ENCODE measurements around the gene ZDHHC11. TPM values are rescaled to one million over a fixed set of nuclear protein-coding genes. Genes with fewer than 3 reads are reported as not detected.
"Not testable (repeated sequence)": the region's sequence is repeated elsewhere in the genome, so short reads cannot be mapped to it uniquely, and the experiment has no call there.

Gene ZDHHC11
- polyA plus RNA-seq, 2 donors = 2.4 to 4.0 TPM

DNA sequence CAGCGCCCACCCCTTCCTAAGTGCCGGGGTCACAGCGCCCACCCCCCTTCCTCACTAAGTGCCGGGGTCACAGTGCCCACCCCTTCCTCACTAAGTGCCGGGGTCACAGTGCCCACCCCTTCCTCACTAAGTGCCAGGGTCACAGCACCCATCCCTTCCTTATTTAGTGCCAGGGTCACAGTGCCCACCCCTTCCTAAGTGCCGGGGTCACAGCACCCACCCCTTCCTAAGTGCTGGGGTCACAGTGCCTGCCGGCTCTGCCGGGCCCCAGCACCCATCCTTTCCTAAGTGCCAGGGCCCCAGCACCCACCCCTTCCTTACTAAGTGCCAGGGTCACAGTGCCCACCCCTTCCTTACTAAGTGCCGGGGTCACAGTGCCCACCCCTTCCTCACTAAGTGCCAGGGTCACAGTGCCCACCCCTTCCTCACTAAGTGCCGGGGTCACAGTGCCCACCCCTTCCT, 9.8 kb downstream of the ZDHHC11 start:
- H3K9me3 ChIP-seq (ENCODE audit: control insufficient read depth in 2 of 2, insufficient read depth in 1 of 2, low read depth in 1 of 2, low read length in 1 of 2); H3K4me1 ChIP-seq (ENCODE audit: control insufficient read depth in 2 of 2, insufficient read depth in 2 of 2, low read length in 1 of 2); H3K27ac ChIP-seq (ENCODE audit: low read depth in 2 of 2, low read length in 1 of 2); H3K4me3 ChIP-seq (ENCODE audit: low read depth in 1 of 2, low read length in 2 of 2); H3K27me3 ChIP-seq (ENCODE audit: control insufficient read depth in 1 of 2, insufficient read depth in 2 of 2, low read length in 2 of 2); H3K36me3 ChIP-seq (ENCODE audit: control insufficient read depth in 2 of 2, insufficient read depth in 2 of 2, low read length in 1 of 2): not testable (repeated sequence)
- 89 to 92% methylated on average over 8 to 10 of the region's 10 CpGs for WGBS, 2 donors

GRCh38 chr5:840118-840973, 10.4 kb downstream of the ZDHHC11 start:
- H3K4me1 ChIP-seq (ENCODE audit: control insufficient read depth in 2 of 2, insufficient read depth in 2 of 2, low read length in 1 of 2); H3K27me3 ChIP-seq (ENCODE audit: control insufficient read depth in 1 of 2, insufficient read depth in 2 of 2, low read length in 2 of 2); H3K9me3 ChIP-seq (ENCODE audit: control insufficient read depth in 2 of 2, insufficient read depth in 1 of 2, low read depth in 1 of 2, low read length in 1 of 2); H3K36me3 ChIP-seq (ENCODE audit: control insufficient read depth in 2 of 2, insufficient read depth in 2 of 2, low read length in 1 of 2); H3K27ac ChIP-seq (ENCODE audit: low read depth in 2 of 2, low read length in 1 of 2); H3K4me3 ChIP-seq (ENCODE audit: low read depth in 1 of 2, low read length in 2 of 2): not testable (repeated sequence)
- 81 to 84% methylated on average over 21 of the region's 21 CpGs for WGBS, 2 donors

DNA sequence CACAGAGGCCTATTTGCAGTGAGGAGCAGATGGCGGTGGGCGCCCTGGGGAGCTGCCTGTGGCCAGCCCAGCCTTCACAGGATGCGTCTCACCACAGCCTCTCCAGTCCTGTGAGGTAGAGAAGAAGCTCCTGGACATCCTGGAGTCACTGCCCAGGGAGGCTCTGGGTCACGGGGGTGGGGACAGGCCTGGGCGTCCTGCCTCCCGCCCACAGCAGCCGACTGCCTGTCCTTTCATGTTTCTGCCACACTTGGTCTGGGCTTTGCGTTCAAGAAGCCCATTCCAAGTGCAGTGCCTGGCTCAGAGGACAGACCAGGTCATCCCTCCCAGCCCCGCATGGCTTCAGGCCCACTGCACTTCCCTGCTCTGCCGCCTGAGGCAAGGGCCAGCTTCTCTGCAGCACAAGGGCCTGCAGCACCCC, 12.3 kb downstream of the ZDHHC11 start:
- not testable (repeated sequence) for H3K36me3 ChIP-seq (ENCODE audit: control insufficient read depth in 2 of 2, insufficient read depth in 2 of 2, low read length in 1 of 2); H3K27ac ChIP-seq (ENCODE audit: low read depth in 2 of 2, low read length in 1 of 2); H3K4me1 ChIP-seq (ENCODE audit: control insufficient read depth in 2 of 2, insufficient read depth in 2 of 2, low read length in 1 of 2); H3K4me3 ChIP-seq (ENCODE audit: low read depth in 1 of 2, low read length in 2 of 2); H3K9me3 ChIP-seq (ENCODE audit: control insufficient read depth in 2 of 2, insufficient read depth in 1 of 2, low read depth in 1 of 2, low read length in 1 of 2); H3K27me3 ChIP-seq (ENCODE audit: control insufficient read depth in 1 of 2, insufficient read depth in 2 of 2, low read length in 2 of 2)
- 67 to 76% methylated on average over 10 of the region's 10 CpGs for WGBS, 2 donors

- WGBS, 2 donors = 91 to 95% methylated on average over 7 to 14 of the region's 14 CpGs
- H3K4me3 ChIP-seq (ENCODE audit: low read depth in 1 of 2, low read length in 2 of 2); H3K4me1 ChIP-seq (ENCODE audit: control insufficient read depth in 2 of 2, insufficient read depth in 2 of 2, low read length in 1 of 2); H3K27ac ChIP-seq (ENCODE audit: low read depth in 2 of 2, low read length in 1 of 2); H3K36me3 ChIP-seq (ENCODE audit: control insufficient read depth in 2 of 2, insufficient read depth in 2 of 2, low read length in 1 of 2); H3K27me3 ChIP-seq (ENCODE audit: control insufficient read depth in 1 of 2, insufficient read depth in 2 of 2, low read length in 2 of 2); H3K9me3 ChIP-seq (ENCODE audit: control insufficient read depth in 2 of 2, insufficient read depth in 1 of 2, low read depth in 1 of 2, low read length in 1 of 2): not testable (repeated sequence)
These were observed 13.1 kb downstream of the ZDHHC11 start for GRCh38 chr5:837621-838121.

GRCh38 chr5:835933-836612, 14.7 kb downstream of the ZDHHC11 start:
- not testable (repeated sequence) for H3K27ac ChIP-seq (ENCODE audit: low read depth in 2 of 2, low read length in 1 of 2)
- 51 to 71% methylated on average over 7 of the region's 7 CpGs for WGBS, 2 donors

GRCh38 chr5:834013-834412, 16.8 kb downstream of the ZDHHC11 start:
- H3K27ac ChIP-seq (ENCODE audit: low read depth in 2 of 2, low read length in 1 of 2); H3K9me3 ChIP-seq (ENCODE audit: control insufficient read depth in 2 of 2, insufficient read depth in 1 of 2, low read depth in 1 of 2, low read length in 1 of 2); H3K4me1 ChIP-seq (ENCODE audit: control insufficient read depth in 2 of 2, insufficient read depth in 2 of 2, low read length in 1 of 2); H3K36me3 ChIP-seq (ENCODE audit: control insufficient read depth in 2 of 2, insufficient read depth in 2 of 2, low read length in 1 of 2); H3K27me3 ChIP-seq (ENCODE audit: control insufficient read depth in 1 of 2, insufficient read depth in 2 of 2, low read length in 2 of 2); H3K4me3 ChIP-seq (ENCODE audit: low read depth in 1 of 2, low read length in 2 of 2): not testable (repeated sequence)
- WGBS, 2 donors = 77 to 80% methylated on average over 2 of the region's 2 CpGs

More at GRCh38 chr5:835933-836612, 14.7 kb downstream of the ZDHHC11 start:
- H3K27me3 ChIP-seq (ENCODE audit: control insufficient read depth in 1 of 2, insufficient read depth in 2 of 2, low read length in 2 of 2); H3K36me3 ChIP-seq (ENCODE audit: control insufficient read depth in 2 of 2, insufficient read depth in 2 of 2, low read length in 1 of 2); H3K4me3 ChIP-seq (ENCODE audit: low read depth in 1 of 2, low read length in 2 of 2); H3K4me1 ChIP-seq (ENCODE audit: control insufficient read depth in 2 of 2, insufficient read depth in 2 of 2, low read length in 1 of 2); H3K9me3 ChIP-seq (ENCODE audit: control insufficient read depth in 2 of 2, insufficient read depth in 1 of 2, low read depth in 1 of 2, low read length in 1 of 2): not testable (repeated sequence)

GRCh38 chr5:828194-828593, 22.6 kb downstream of the ZDHHC11 start:
- not testable (repeated sequence) for H3K9me3 ChIP-seq (ENCODE audit: control insufficient read depth in 2 of 2, insufficient read depth in 1 of 2, low read depth in 1 of 2, low read length in 1 of 2); H3K4me1 ChIP-seq (ENCODE audit: control insufficient read depth in 2 of 2, insufficient read depth in 2 of 2, low read length in 1 of 2); H3K27me3 ChIP-seq (ENCODE audit: control insufficient read depth in 1 of 2, insufficient read depth in 2 of 2, low read length in 2 of 2); H3K4me3 ChIP-seq (ENCODE audit: low read depth in 1 of 2, low read length in 2 of 2); H3K27ac ChIP-seq (ENCODE audit: low read depth in 2 of 2, low read length in 1 of 2); H3K36me3 ChIP-seq (ENCODE audit: control insufficient read depth in 2 of 2, insufficient read depth in 2 of 2, low read length in 1 of 2)
- 96 to 97% methylated on average over 17 of the region's 19 CpGs for WGBS, 2 donors

DNA sequence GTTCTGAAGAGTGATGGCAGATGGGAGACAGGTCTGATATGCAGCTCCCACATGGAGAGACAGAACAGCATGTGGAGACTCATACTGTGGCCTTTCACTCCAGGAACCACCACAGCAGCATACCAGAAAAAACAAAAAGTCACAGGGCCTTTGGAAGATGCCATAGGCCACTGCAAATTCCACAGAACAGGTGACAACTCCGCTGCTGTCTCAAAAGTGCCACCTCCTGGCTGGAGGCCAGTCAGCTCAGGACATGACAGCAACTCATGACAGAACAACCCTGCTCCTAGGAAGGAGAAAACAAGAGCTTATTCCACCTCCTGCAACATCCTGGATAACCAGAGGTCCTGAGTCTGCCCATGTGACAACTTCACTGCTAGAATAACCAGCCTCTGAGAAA, 25.2 kb downstream of the ZDHHC11 start:
- not testable (repeated sequence) for H3K4me1 ChIP-seq (ENCODE audit: control insufficient read depth in 2 of 2, insufficient read depth in 2 of 2, low read length in 1 of 2); H3K4me3 ChIP-seq (ENCODE audit: low read depth in 1 of 2, low read length in 2 of 2); H3K9me3 ChIP-seq (ENCODE audit: control insufficient read depth in 2 of 2, insufficient read depth in 1 of 2, low read depth in 1 of 2, low read length in 1 of 2); H3K27me3 ChIP-seq (ENCODE audit: control insufficient read depth in 1 of 2, insufficient read depth in 2 of 2, low read length in 2 of 2); H3K27ac ChIP-seq (ENCODE audit: low read depth in 2 of 2, low read length in 1 of 2); H3K36me3 ChIP-seq (ENCODE audit: control insufficient read depth in 2 of 2, insufficient read depth in 2 of 2, low read length in 1 of 2)
- WGBS, 2 donors = 0 to 30% methylated on average over 1 of the region's 1 CpG

- WGBS, 2 donors = 81% methylated on average over 8 of the region's 8 CpGs; no CpG with 5 or more reads in 1 of the 2 donors
- H3K4me3 ChIP-seq (ENCODE audit: low read depth in 1 of 2, low read length in 2 of 2) = no peak overlapping the region
- H3K4me1 ChIP-seq (ENCODE audit: control insufficient read depth in 2 of 2, insufficient read depth in 2 of 2, low read length in 1 of 2) = no peaks in the 10 kb centered on the region
- no peaks in the 10 kb centered on the region for H3K9me3 ChIP-seq (ENCODE audit: control insufficient read depth in 2 of 2, insufficient read depth in 1 of 2, low read depth in 1 of 2, low read length in 1 of 2)
- H3K27me3 ChIP-seq (ENCODE audit: control insufficient read depth in 1 of 2, insufficient read depth in 2 of 2, low read length in 2 of 2) = no peaks in the 10 kb centered on the region
- H3K36me3 ChIP-seq (ENCODE audit: control insufficient read depth in 2 of 2, insufficient read depth in 2 of 2, low read length in 1 of 2) = no peaks in the 10 kb centered on the region
- H3K27ac ChIP-seq (ENCODE audit: low read depth in 2 of 2, low read length in 1 of 2) = no peak overlapping the region
These were observed 29.3 kb downstream of the ZDHHC11 start for GRCh38 chr5:821504-821903.
